Cortex of kidney (tissue), 1 donor: ENCODE results near the gene SP140.
"Not testable (repeated sequence)": the region's sequence is repeated elsewhere in the genome, so short reads cannot be mapped to it uniquely, and the experiment has no call there.

ENCODE experiments used
- DNase-seq: peaks from one replicate; lab custom pipeline; 2025; lab: John Stamatoyannopoulos, UW

The SP140 gene

DNA sequence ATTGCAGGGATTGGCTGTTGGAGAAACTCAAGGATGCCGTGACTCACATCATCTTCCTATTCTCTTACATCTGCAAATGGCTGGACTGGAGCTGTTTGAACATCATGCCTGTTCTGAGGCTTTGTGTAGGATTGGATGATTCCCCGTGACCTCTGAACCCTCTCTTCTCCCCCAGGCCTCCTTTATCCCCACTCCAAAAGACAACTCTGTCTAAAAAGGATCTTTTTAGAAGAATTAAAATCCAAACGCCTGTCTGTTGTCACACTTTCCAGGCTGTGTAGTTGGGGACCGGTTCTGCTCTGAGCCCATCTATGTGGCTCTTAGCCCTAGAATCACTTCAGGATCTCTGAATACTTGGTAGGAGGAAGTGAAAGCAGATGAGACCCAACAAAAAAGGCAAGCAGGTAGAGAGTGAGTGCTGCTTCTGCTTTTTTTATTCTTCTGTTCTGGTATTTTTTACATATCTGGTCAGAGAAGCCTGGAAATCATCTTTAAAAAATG is 565 bp downstream of the SP140 start:
- DNase-seq = no peak

- DNase-seq = no peak
Measured at GRCh38 chr2:230227216-230227615, 1.7 kb downstream of the SP140 start.

DNA sequence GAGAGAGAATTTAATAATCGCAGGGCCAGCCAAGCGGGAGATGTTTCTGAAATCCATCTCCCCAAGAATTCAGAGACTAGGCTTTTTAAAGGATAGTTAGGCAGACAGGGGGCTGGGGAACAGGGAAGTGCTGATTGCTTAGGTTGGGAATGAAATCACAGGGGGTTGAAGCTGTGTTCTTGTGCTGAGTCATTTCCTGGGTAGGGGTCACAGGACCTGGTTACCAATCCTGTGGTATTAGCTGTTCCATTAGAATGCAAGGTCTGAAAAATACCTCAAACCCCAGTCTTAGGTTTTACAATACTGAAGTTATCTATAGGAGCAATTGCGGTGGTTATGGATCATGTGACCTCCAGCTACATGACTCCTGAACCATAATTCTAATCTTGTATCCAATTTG is 4.6 kb downstream of the SP140 start:
- no peak for DNase-seq

- DNase-seq = no peak
Measured at GRCh38 chr2:230230496-230231200, 5.1 kb downstream of the SP140 start.

GRCh38 chr2:230231251-230231650 is 5.7 kb downstream of the SP140 start:
- no peak for DNase-seq

- DNase-seq = no peak
Measured at GRCh38 chr2:230234122-230234722, 8.7 kb downstream of the SP140 start.

DNA sequence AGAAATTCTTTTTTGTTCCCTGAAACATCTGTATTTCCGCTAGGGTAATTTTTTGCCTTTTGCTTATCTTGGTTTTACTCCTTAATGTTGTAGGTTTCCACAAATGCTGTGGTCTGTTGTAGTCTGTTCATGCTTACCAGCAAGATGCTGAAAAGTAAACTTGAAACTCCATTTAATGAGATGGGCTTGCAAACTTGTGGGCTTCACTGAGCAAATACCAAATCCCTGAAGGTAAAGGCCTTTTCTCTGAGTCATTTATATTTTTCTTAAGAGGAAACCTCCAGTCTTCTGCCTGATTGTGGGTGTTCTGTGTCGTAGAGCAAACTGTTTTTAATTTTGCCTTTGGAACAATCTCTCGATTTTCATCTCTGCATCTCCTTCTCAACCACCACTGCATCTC is 9.3 kb downstream of the SP140 start:
- no peak for DNase-seq

DNA sequence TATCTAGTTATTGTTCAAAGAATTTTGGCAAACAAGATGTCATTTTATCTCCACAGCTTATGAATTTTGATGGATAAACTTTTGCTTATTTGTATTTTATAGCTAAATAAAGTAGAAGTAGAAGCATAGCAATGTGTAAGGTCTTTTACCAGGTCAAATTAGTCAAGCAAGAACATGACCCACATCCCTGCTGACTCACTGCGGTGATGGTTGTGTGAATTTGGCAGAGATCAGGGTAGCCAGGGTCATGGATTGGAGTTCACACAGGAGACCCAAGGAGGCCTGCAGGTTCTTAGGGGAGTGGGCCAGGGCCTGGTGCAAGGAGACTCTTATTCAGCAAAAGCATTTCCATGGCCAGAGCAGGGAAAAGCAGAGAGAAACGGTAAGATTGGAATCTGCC is 18.7 kb downstream of the SP140 start:
- DNase-seq = no peak

- DNase-seq = no peak
Measured at GRCh38 chr2:230246206-230246605, 20.7 kb downstream of the SP140 start.

DNA sequence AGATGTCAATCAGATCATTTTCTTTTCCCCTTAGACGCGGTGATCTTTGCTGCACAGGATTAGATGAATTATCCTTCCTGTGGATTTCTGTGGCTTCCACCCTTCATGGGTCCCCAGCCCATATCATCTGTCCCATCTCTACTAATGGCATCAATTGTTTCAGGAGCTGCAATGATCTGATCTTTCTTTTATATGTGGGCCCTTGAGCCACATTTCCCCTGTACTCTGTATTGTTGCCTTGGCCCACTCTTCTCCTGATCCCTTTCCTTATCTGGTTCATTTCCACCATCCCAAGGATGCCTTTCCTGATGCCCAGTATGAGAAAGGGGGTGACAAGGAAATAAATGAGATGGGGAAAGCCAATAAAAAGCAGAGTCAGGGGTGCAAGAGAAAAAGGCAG is 24.7 kb downstream of the SP140 start:
- DNase-seq = no peak

GRCh38 chr2:230254152-230254881 is 28.8 kb downstream of the SP140 start:
- DNase-seq = no peak

- DNase-seq = no peak
Measured at GRCh38 chr2:230256733-230257332, 31.3 kb downstream of the SP140 start.

DNA sequence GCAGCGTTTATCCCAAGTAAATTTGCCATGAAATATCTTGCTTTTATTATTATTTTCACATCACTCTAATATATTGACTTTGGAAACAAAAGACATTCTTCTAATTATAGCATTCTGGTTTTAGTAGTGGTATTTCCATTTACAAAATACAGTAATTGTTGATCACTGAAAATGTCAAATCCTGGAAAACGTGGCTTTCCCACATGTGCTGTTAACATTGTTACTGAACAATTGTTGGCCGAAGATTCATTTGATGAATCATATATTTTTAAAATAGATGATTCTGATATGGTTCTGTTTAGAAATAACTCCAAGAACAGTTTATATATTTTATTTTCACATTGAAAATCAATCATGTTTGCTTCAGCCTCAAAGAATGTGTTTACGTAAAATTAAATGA is 32.9 kb downstream of the SP140 start:
- no peak for DNase-seq

DNA sequence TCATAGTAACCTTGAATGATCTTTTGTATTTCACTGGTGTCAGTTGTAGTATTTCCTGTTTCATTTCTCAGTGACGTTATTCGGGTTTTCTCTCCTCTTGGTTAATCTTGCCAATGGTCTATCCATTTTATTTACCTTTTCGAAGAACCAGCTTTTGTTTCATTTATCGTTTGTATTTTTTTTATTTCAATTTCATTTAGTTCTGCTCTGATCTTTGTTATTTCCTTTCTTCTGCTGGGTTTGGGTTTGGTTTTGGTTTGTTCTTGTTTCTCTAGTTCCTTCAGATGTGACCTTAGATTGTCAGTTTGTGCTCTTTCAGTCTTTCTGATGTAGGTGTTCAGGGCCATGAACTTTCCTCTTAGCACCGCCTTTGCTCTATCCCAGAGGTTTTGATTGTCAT is 36.7 kb downstream of the SP140 start:
- no peak for DNase-seq

GRCh38 chr2:230264945-230265344 is 39.4 kb downstream of the SP140 start:
- DNase-seq = not testable (repeated sequence)

DNA sequence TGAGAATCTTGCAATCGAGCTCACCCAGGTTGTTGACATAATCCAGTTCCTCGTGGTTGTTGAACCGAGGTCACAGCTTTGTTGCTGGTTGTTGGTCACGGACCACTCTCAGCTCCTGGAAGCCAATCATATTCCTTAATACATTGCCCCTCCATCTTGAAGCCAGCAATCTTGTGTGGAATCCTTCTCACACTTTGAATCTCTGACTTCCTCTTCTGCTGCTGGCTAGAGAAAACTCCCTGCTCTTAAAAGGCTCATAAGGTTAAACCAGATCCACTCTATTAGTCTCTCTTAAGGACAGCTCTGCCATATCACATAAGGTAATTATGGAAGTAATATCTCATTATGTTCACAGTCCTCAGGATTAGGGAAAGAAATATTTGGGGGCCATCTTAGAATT is 41.1 kb downstream of the SP140 start:
- DNase-seq = no peak

DNA sequence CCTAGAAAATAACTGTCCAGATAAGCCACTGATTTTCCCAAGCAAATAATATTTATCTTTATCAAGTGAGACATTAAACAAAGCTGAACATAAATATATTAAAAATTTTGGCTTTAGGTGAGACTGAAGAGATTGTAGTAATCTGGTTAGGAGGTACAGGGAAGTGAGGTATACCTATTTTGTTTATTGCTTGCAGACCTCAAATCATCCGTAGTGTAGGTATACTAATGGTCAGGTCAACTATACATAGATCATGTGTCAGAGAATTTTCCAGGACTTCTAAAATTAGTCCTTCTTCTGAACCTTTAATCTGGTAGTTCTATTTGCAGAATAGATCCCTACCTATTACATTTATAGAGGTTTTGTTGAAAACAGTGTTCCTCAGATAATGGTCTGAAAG is 41.5 kb downstream of the SP140 start:
- no peak for DNase-seq

DNA sequence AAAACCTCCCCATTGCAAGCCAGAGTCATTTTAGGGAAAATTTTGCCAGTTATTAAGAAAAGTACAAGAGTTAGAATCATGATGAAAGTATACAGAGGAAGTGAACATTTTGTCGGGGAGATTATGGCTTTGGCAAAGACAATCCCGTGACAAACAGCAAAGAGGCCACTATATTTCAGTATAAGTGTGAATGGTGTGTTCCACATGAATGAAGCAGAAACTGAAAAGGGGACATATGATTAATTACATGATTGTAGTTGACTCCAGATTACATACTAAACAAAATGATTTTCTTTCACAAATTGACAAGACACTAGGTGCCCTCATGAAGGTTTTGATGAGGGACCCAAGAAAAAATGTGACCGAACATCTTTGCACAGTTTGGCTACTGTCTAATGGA is 42.0 kb downstream of the SP140 start:
- no peak for DNase-seq

GRCh38 chr2:230268606-230269243 is 43.2 kb downstream of the SP140 start:
- no peak for DNase-seq

- DNase-seq = no peak
Measured at GRCh38 chr2:230269715-230270114, 44.2 kb downstream of the SP140 start.

GRCh38 chr2:230282936-230283335 is 57.4 kb downstream of the SP140 start:
- DNase-seq = no peak

GRCh38 chr2:230286048-230286447 is 60.5 kb downstream of the SP140 start:
- DNase-seq = no peak
